Ramos (cell line): ENCODE measurements around the gene POMP.
"Not testable (repeated sequence)": the region's sequence is repeated elsewhere in the genome, so short reads cannot be mapped to it uniquely, and the experiment has no call there.

Source experiments
- in situ Hi-C: fragments of 300-500 bp; cut with MboI; formaldehyde crosslinking; loops from one replicate; pipeline ENCODE4 v1.14.3; 2022; ENCODE audit warnings: low sequenced_read_pairs; ENCODE audit not compliant: unreplicated experiment

Gene POMP

GRCh38 chr13:28636677-28637317 is 22.1 kb upstream of the POMP start:
- in situ Hi-C loops, result loop anchor here (10.0 kb wide), 1 partner anchor 312 kb away; no protein-coding TSS in a partner anchor

GRCh38 chr13:28637714-28638355 is 21.1 kb upstream of the POMP start:
- in situ Hi-C loops, result loop anchor here (10.0 kb wide), 1 partner anchor 313 kb away; no protein-coding TSS in a partner anchor

- in situ Hi-C loops, result loop anchor here (10.0 kb wide), 1 partner anchor 314 kb away; no protein-coding TSS in a partner anchor
These were observed 20.2 kb upstream of the POMP start for GRCh38 chr13:28638756-28639155.

GRCh38 chr13:28640861-28641599 is 17.9 kb upstream of the POMP start:
- in situ Hi-C loops, result no loop called here

- in situ Hi-C loops, result no loop called here
These were observed 17.4 kb upstream of the POMP start for GRCh38 chr13:28641600-28641926.

GRCh38 chr13:28650284-28650683 is 8.6 kb upstream of the POMP start:
- in situ Hi-C loops, result no loop called here

- in situ Hi-C loops, result no loop called here
These were observed 7.0 kb upstream of the POMP start for GRCh38 chr13:28651810-28652401.

GRCh38 chr13:28653111-28653510 is 5.8 kb upstream of the POMP start:
- in situ Hi-C loops, result no loop called here

GRCh38 chr13:28654276-28654675 is 4.7 kb upstream of the POMP start:
- in situ Hi-C loops, result no loop called here

GRCh38 chr13:28655561-28655960 is 3.4 kb upstream of the POMP start:
- in situ Hi-C loops, result no loop called here

GRCh38 chr13:28657784-28658538 is 969 bp upstream of the POMP start:
- in situ Hi-C loops, result no loop called here

- in situ Hi-C loops, result no loop called here
These were observed 463 bp upstream of the POMP start for GRCh38 chr13:28658539-28658795.

- in situ Hi-C loops, result no loop called here
These were observed 666 bp downstream of the POMP start for GRCh38 chr13:28659621-28659970.

- in situ Hi-C loops, result no loop called here
These were observed 8.1 kb downstream of the POMP start for GRCh38 chr13:28666897-28667488.

- in situ Hi-C loops, result no loop called here
These were observed 12.3 kb downstream of the POMP start for GRCh38 chr13:28671126-28671792.

- in situ Hi-C loops, result no loop called here
These were observed 19.9 kb downstream of the POMP start for GRCh38 chr13:28678809-28679208.

GRCh38 chr13:28679628-28680027 is 20.7 kb downstream of the POMP start:
- in situ Hi-C loops, result no loop called here

- in situ Hi-C loops, result no loop called here
These were observed 21.6 kb downstream of the POMP start for GRCh38 chr13:28680541-28680940.

GRCh38 chr13:28683169-28683568 is 24.2 kb downstream of the POMP start:
- in situ Hi-C loops, result not testable (repeated sequence)

GRCh38 chr13:28684257-28684656 is 25.3 kb downstream of the POMP start:
- in situ Hi-C loops, result no loop called here
